Heart left ventricle (tissue), 16 donors: Measurements from ENCODE around the gene TXNDC5. TPM values are rescaled to one million over a fixed set of nuclear protein-coding genes. Genes with fewer than 3 reads are reported as not detected.

Experiments
- ATAC-seq, 4 donors: fragments of 200-7000 bp; cut with Tn5 transposase; one replicate each; pipeline ENCODE4 v1.9.1; 2020 to 2022; ENCODE audit warnings: moderate library complexity in 4 of 4, mild to moderate bottlenecking in 3 of 4, moderate number of reproducible peaks in 1 of 4
- DNase-seq, 5 donors: peaks; one replicate each; pipeline ENCODE4 v3.0.0-alpha.2; 2020
- H3K27ac ChIP-seq, 12 donors: fragments of 200-600 bp; sonication (generic) in 4 of 12; one replicate each; pipeline versions ENCODE4 v1.5.0 to v1.8.0; 2016 to 2022; ENCODE audit warnings: mild to moderate bottlenecking in 2 of 12
- H3K27me3 ChIP-seq, 9 donors: fragments of 200-600 bp; sonication (generic) in 2 of 9; one replicate each; pipeline versions ENCODE4 v1.5.1 to v1.8.0; 2016 to 2022; ENCODE audit warnings: mild to moderate bottlenecking in 3 of 9
- H3K36me3 ChIP-seq, 9 donors: fragments of 200-600 bp; sonication (generic) in 2 of 9; one replicate each; pipeline versions ENCODE4 v1.5.0 to v1.8.0; 2018 to 2022; ENCODE audit warnings: mild to moderate bottlenecking in 2 of 9
- H3K4me1 ChIP-seq, 12 donors: fragments of 200-600 bp; sonication (generic) in 4 of 12; one replicate each; pipeline versions ENCODE4 v1.5.0 to v1.8.0; 2016 to 2022; ENCODE audit warnings: mild to moderate bottlenecking in 3 of 12
- H3K4me3 ChIP-seq, 12 donors: fragments of 200-600 bp; sonication (generic) in 4 of 12; one replicate each; pipeline versions ENCODE4 v1.5.0 to v1.8.0; 2017 to 2022; ENCODE audit warnings: mild to moderate bottlenecking in 9 of 12, moderate library complexity in 4 of 12
- H3K9me3 ChIP-seq, 12 donors: fragments of 200-600 bp; sonication (generic) in 4 of 12; one replicate each; pipeline versions ENCODE4 v1.5.0 to v1.8.0; 2016 to 2022; ENCODE audit warnings: mild to moderate bottlenecking in 1 of 12
- CTCF ChIP-seq, 12 donors: fragments of 200-600 bp; sonication (generic) in 4 of 12; IDR thresholded peaks; one replicate each; pipeline versions ENCODE4 v1.5.0 to v1.8.0; 2018 to 2022; ENCODE audit warnings: antibody characterized with exemption in 12 of 12, mild to moderate bottlenecking in 5 of 12
- POLR2A ChIP-seq, 2 donors: fragments of 450-650 bp; IDR thresholded peaks; one replicate each; pipeline ENCODE4 v1.6.1; 2017; ENCODE audit warnings: antibody characterized with exemption in 2 of 2, mild to moderate bottlenecking in 2 of 2, moderate library complexity in 2 of 2
- WGBS, 4 donors: extraction: QIAGEN DNeasy Blood & Tissue Kit in 2 of 4; methylation state at CpG; one replicate each; pipeline versions ENCODE4 v1.1.5 to v1.1.7; 2013 to 2018; 5-methylcytosine and 5-hydroxymethylcytosine counted together
- intact Hi-C, 10 donors: fragments of 100-400 bp; cut with DNase I; formaldehyde crosslinking; loops; one replicate each; pipeline versions ENCODE4 v1.11.1 to v1.14.2; 2022
- polyA plus RNA-seq, 2 donors: library from polyadenylated mRNA; stranded (reverse); fragments of 200-250 nt; gene quantifications; one replicate each; pipeline ENCODE4 v1.2.3, GENCODE V29; 2013
- total RNA-seq, 9 donors: library from RNA; depleted of rRNA in 2 of 9; stranded (reverse); fragments of >200 nt in 2 of 9; fragmentation: NEBNext Ultra II Directional in 3 of 9; extraction: Animal tissue kit (Norgen Biotek cat#: 25700) in 3 of 9; gene quantifications; one replicate each; pipeline versions ENCODE4 v1.1.0 to v1.2.4, GENCODE V29; 2016 to 2023
- donor health status: ischemic (EF 13 %, LVEDD 7.1; RV severe dilation, severe dysfunction).
- donor health status: healthy with polysubstance abuse.
- donor health status: DM: no; HTN: yes; CAD: no.
- donor health status: DM: no; HTN: no; CAD: no.
- donor health status: ischemic (EF 25% LVEDD 6.9; RV normal size, moderate dysfunction).
- donor health status: ischemic (EF 25% LVEDD 5.7; RV mildly dilated, moderate dysfunction).
- donor health status: healthy.
- donor health status: DM: yes; HTN: yes; CAD: no.
- donor health status: ischemic (EF 35%, LVEDD 5.7; RV mildly dilated, moderate dysfunction).
- donor health status: nonischemic (EF 11% LVEDD 7.7; RV severe dilation, severe dysfunction).
- donor health status: DM: yes; HTN: yes; CAD: no.
- donor health status: PGD.
- donor health status: ischemic (EF 29% LVEDD 5.4; RV normal size, mild dysfunction).
- donor health status: nonischemic (EF 23%, LVEDD 6.1; RV moderate dilation, normal function).

The TXNDC5 gene
- total and polyA plus RNA-seq, 11 donors: 20.3 to 112 (median 43.6) TPM

DNA sequence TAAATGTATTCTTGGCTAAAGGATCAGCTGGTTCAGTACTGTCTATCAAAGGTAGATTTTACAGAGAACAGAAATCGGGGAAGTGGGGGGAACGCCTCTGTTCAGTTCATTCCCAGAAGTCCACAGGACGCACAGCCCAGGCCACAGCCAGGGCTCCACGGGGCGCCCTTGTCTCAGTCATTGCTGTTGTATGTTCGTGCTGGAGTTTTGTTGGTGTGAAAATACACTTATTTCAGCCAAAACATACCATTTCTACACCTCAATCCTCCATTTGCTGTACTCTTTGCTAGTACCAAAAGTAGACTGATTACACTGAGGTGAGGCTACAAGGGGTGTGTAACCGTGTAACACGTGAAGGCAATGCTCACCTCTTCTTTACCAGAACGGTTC lies 29.9 kb downstream of the TXNDC5 start:
- H3K4me1 ChIP-seq: no peaks in the 10 kb centered on the region
- 92 to 95% (median 93%) methylated on average over 9 of the region's 9 CpGs for WGBS, 4 donors
- no peak overlapping the region for H3K27ac ChIP-seq
- no peak for TF ChIP-seq POLR2A (IDR thresholded peaks at IDR 0.05)
- TF ChIP-seq CTCF (IDR thresholded peaks at IDR 0.05): no peak
- H3K27me3 ChIP-seq: no peaks in the 10 kb centered on the region
- H3K4me3 ChIP-seq: no peak overlapping the region
- H3K36me3 ChIP-seq: peaks cover 4 to 66% (median 63%) of the 10 kb centered on the region in 9 donors
- ATAC-seq (no peak), DNase-seq (no peak)
- no peaks in the 10 kb centered on the region for H3K9me3 ChIP-seq
- intact Hi-C loops: no loop called here

DNA sequence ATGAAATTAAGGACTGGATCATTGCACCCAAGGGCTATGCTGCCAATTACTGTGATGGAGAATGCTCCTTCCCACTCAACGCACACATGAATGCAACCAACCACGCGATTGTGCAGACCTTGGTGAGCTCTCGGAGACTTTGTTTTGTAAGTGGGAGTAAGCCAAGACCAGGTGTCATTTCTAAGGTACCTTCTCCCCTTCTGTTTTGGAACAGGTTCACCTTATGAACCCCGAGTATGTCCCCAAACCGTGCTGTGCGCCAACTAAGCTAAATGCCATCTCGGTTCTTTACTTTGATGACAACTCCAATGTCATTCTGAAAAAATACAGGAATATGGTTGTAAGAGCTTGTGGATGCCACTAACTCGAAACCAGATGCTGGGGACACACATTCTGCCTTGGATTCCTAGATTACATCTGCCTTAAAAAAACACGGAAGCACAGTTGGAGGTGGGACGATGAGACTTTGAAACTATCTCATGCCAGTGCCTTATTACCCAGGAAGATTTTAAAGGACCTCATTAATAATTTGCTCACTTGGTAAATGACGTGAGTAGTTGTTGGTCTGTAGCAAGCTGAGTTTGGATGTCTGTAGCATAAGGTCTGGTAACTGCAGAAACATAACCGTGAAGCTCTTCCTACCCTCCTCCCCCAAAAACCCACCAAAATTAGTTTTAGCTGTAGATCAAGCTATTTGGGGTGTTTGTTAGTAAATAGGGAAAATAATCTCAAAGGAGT lies 30.4 kb downstream of the TXNDC5 start:
- Histone ChIP-seq H3K27me3 (no peaks in the 10 kb centered on the region), H3K36me3 (peaks cover 4 to 61% (median 58%) of the 10 kb centered on the region in 9 donors), H3K27ac (no peak overlapping the region), H3K9me3 (no peaks in the 10 kb centered on the region), H3K4me1 (no peaks in the 10 kb centered on the region), H3K4me3 (no peak overlapping the region)
- no peak for TF ChIP-seq CTCF (IDR thresholded peaks at IDR 0.05)
- TF ChIP-seq POLR2A (IDR thresholded peaks at IDR 0.05): no peak
- WGBS, 4 donors: 89 to 93% (median 92%) methylated on average over 13 of the region's 13 CpGs
- DNase-seq (no peak), ATAC-seq (no peak)
- intact Hi-C loops: no loop called here

- DNase-seq: no peak
- no peaks in the 10 kb centered on the region for H3K9me3 ChIP-seq
- no peaks in the 10 kb centered on the region for H3K27me3 ChIP-seq
- no peak overlapping the region for H3K27ac ChIP-seq
- WGBS, 4 donors: 94 to 98% (median 95%) methylated on average over 5 to 6 of the region's 6 CpGs
- TF ChIP-seq POLR2A (IDR thresholded peaks at IDR 0.05): no peak
- no peak for TF ChIP-seq CTCF (IDR thresholded peaks at IDR 0.05)
- no peak overlapping the region for H3K4me3 ChIP-seq
- no peak for ATAC-seq
- H3K4me1 ChIP-seq: no peaks in the 10 kb centered on the region
- intact Hi-C loops: no loop called here
- H3K36me3 ChIP-seq: peaks cover 4 to 55% (median 52%) of the 10 kb centered on the region in 9 donors
Observed at GRCh38 chr6:7879579-7879978, 31.0 kb downstream of the TXNDC5 start.

DNA sequence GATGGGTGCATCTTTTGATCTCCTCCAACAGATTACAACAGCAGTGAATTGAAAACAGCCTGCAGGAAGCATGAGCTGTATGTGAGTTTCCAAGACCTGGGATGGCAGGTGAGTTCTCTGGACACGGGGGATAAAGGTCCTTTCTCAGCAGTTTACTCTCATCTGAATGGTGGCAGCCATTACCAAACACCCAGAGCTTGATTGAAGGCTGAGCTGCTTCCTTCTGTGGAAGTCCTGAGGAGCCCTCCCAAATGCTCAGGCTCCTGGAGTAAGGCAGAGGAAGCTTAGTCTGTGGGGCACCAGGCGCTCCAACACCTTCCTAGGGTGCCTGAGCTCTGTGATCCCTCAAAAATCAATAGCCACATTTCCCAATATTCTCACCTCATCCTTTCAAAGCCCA lies 31.5 kb downstream of the TXNDC5 start:
- DNase-seq (no peak), ATAC-seq (no peak)
- Histone ChIP-seq H3K27ac (no peak overlapping the region), H3K27me3 (no peaks in the 10 kb centered on the region), H3K4me1 (no peaks in the 10 kb centered on the region), H3K36me3 (peaks cover 4 to 50% (median 47%) of the 10 kb centered on the region in 9 donors), H3K9me3 (no peaks in the 10 kb centered on the region), H3K4me3 (no peak overlapping the region)
- 83 to 100% (median 95%) methylated on average over 2 of the region's 2 CpGs for WGBS, 4 donors
- no peak for TF ChIP-seq CTCF (IDR thresholded peaks at IDR 0.05)
- no peak for TF ChIP-seq POLR2A (IDR thresholded peaks at IDR 0.05)
- intact Hi-C loops: no loop called here
